ENCODE measurements around the gene FLNB.

DNA sequence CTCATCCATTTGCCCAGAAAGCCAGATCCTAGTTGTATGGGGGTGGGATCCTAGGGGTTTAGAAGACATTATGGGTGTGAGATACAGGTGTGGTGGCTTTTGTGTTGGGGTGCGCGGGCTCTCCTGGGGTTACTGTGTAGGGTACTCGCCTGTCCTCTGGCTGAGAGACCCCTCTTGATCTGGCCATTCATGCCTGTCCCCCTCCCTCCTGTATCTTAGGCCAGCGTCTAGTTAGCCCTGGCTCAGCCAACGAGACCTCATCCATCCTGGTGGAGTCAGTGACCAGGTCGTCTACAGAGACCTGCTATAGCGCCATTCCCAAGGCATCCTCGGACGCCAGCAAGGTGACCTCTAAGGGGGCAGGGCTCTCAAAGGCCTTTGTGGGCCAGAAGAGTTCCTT is 161.1 kb downstream of the FLNB start:
- no peak for TF ChIP-seq CTCF (IDR thresholded peaks at IDR 0.05; ENCODE audit: control extremely low read depth in 1 of 3, insufficient read depth in 1 of 3, low read depth in 1 of 3, low read length in 3 of 3)
- TF ChIP-seq TAF1 (IDR thresholded peaks at IDR 0.05; ENCODE audit: low read depth, low read length) = no peak
- TF ChIP-seq, protein P1, sequence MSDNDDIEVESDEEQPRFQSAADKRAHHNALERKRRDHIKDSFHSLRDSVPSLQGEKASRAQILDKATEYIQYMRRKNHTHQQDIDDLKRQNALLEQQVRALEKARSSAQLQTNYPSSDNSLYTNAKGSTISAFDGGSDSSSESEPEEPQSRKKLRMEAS (IDR thresholded peaks at IDR 0.05) = no peak
- TF ChIP-seq SIX5 (IDR thresholded peaks at IDR 0.05; ENCODE audit: low read depth, low read length) = no peak
